Stimulated activated CD4-positive, alpha-beta T cell treated with anti-CD3 and anti-CD28 coated beads, Interleukin-1b, Interleukin-23, amount 100 ng/mL, for 48 hours (primary cell): ENCODE data around the gene FAM240B.

Experiments used
- DNase-seq: peaks from one replicate; pipeline ENCODE4 v3.0.0-alpha.2; 2020

The FAM240B gene

GRCh38 chr9:38668791-38669466 lies 51.0 kb downstream of the FAM240B start:
- DNase-seq, result no peak

GRCh38 chr9:38662763-38663593 lies 57.0 kb downstream of the FAM240B start:
- no peak for DNase-seq

GRCh38 chr9:38659538-38659937 lies 60.4 kb downstream of the FAM240B start:
- DNase-seq, result no peak

GRCh38 chr9:38656896-38657295 lies 63.0 kb downstream of the FAM240B start:
- no peak for DNase-seq

GRCh38 chr9:38652486-38652885 lies 67.4 kb downstream of the FAM240B start:
- no peak for DNase-seq

GRCh38 chr9:38652044-38652443 lies 67.9 kb downstream of the FAM240B start:
- no peak for DNase-seq

- DNase-seq, result no peak
Observed at GRCh38 chr9:38651400-38652042, 68.4 kb downstream of the FAM240B start.

GRCh38 chr9:38650564-38650963 lies 69.4 kb downstream of the FAM240B start:
- DNase-seq, result no peak

- no peak for DNase-seq
Observed at GRCh38 chr9:38649731-38650363, 70.1 kb downstream of the FAM240B start.

GRCh38 chr9:38644601-38645000 lies 75.3 kb downstream of the FAM240B start:
- no peak for DNase-seq
